NCI-H510A treated with DMSO at 0.1 percent for 48 hours (cell line): ENCODE data around the gene FUT8.

ENCODE experiments used
- DNase-seq: peaks from one replicate; lab custom pipeline; 2025; lab: John Stamatoyannopoulos, UW

The FUT8 gene

DNA sequence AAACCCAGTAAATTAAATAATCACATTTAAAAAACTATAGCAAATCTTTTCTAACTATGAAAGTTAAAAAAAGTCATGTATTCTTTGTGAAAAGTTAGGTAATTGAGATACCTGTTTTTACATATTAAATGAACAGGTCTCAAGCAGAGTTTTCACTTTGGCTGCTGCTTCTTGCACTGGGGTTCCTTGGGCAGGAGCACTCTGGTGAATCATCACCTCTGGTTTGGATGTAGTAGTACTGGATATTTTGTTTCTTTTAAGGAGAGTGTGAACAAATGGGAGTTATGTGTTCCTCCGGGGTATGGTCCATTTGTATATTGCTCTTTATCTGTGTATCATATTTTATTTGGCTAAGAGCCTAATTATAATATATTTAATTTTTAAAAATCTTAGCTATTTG lies 82.7 kb downstream of the FUT8 start:
- DNase-seq = no peak

GRCh38 chr14:65496178-65496993 lies 83.9 kb downstream of the FUT8 start:
- no peak for DNase-seq

GRCh38 chr14:65499138-65499537 lies 86.6 kb downstream of the FUT8 start:
- no peak for DNase-seq

GRCh38 chr14:65500075-65500474 lies 87.5 kb downstream of the FUT8 start:
- DNase-seq = no peak

DNA sequence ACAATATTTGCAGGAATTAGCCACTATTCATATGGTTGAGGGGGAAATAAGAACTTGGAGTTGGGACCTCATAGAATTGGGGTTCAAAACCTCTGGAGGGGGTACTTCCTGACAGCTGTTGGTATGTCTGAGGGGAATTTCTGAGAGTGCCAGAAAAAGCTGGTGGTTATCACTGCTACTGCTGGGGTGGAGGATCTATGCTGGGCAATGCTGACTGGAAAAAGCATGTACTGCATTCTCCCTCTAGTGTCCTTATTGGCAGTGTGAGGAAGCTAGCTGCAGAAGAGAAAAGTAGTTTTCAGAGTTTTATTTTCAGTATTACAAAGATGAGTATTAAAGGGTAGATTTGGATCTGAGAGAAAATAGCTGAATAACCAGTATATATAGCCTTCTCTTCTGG lies 88.8 kb downstream of the FUT8 start:
- DNase-seq = no peak

DNA sequence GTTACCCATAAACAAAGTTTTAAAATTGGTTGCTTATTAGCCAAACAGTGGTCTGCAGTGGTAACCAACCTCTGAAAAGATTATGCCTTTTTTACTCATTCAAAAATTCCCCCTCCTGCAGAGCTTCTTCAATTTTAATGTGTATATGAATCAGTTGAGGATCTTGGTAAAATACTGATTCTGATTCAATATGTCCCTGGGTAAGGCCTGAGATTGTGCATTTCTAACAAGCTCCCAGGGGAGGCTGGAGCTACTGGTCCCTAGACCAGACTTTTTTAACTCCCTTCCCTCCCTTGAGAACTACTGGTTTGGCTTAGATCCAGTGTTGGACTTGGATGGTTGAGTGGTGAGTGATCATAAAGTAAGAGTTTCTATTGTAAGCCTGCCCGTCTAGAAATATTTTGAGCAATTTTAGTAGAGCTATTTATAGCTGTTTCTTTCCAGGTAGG lies 90.2 kb downstream of the FUT8 start:
- DNase-seq = peak; percentile 35

GRCh38 chr14:65503771-65504170 lies 91.2 kb downstream of the FUT8 start:
- no peak for DNase-seq

- DNase-seq = peak; percentile 46
Measured at GRCh38 chr14:65506801-65507200, 94.3 kb downstream of the FUT8 start.

- no peak for DNase-seq
Measured at GRCh38 chr14:65509842-65510241, 97.3 kb downstream of the FUT8 start.

GRCh38 chr14:65513671-65514070 lies 101.1 kb downstream of the FUT8 start:
- DNase-seq = no peak

DNA sequence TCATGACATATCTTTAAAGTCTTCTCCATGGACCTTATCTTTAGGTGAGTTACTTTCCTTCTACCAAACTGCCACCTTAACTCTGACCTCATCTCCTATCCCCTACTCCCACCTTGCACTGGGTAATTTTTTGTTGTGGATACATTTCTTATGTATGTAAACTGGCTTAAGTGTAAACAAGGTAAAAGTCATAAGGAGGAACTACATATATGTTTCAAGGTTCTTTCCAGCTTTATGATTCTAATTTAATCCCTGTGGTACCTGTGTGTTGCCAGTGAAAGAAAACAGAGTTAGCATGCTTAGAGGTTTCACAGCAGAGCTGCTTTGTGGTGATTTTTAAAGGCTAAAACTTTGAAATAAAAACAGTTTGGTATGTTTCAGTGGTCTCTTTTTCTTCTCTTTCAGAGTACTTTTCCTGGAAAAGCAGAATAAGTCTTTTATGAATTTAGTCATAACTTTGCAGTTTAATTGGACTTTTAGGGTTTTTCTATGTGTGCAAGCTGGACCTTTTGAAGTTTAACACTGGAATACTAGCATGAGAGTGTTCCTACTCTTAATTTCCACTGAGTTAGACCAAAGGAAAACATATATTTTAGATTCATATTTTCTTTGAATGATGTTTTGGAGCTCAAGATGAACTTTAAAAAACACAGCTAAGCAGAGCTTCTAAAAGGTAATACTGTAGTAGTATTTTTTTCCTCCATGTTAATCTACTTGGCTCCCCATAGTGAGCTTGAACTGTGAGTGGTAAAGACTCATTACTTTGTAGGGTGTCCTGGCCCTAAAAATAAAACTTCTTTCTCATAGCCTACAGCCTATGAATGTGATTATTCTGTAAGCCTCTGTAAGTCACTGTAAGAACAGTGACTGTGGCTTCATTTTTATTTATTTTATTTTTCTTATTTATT lies 105.4 kb downstream of the FUT8 start:
- DNase-seq = no peak

GRCh38 chr14:65528069-65528468 lies 115.5 kb downstream of the FUT8 start:
- no peak for DNase-seq

- DNase-seq = no peak
Measured at GRCh38 chr14:65531148-65531547, 118.6 kb downstream of the FUT8 start.

DNA sequence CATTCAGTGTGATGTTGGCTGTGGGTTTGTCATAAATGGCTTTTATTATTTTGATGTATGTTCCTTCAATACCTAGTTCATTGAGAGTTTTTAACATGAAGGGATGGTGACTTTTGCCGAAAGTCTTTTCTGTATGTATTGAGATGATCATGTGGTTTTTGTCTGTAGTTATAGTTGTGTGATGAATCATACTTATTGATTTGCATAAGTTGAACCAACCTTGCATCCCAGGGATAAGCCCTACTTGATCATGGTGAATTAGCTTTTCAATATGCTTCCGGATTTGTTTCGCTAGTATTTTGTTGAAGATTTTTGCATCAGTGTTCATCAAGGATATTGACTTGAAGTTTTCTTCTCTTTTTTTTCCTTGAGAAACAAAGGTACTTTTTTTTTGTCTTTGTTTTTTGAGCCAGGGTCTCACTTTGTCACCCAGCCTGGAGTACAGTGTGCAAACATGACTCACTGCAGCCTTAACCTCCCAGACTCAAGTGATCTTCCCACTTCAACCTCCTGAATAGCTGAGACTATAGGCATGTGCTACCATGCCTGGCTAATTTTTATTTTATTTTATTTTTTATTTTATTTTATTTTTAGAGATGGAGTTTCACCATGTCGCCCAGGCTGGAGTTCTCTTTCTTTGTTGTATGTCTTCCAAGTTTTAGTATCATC lies 121.3 kb downstream of the FUT8 start:
- DNase-seq = no peak

GRCh38 chr14:65536781-65537423 lies 124.4 kb downstream of the FUT8 start:
- no peak for DNase-seq

DNA sequence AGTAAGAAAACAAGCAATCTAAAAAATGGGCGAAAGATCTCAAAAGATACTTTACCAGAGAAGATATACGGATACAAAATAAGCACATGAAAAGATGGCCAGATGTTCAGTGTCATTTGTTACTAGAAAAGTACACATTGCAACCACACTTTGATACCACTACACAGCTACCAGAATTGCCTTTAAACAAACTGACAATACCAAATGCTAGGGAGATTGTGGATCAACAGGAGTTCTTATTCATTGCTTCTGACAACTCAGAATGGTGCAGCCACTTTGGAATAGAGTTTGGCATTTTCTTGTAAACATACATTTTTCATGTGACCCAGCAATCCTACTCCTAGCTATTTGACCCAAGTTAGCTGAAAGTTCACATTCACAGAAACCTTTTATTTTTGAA lies 136.3 kb downstream of the FUT8 start:
- DNase-seq = no peak

- no peak for DNase-seq
Measured at GRCh38 chr14:65549429-65549828, 136.9 kb downstream of the FUT8 start.

DNA sequence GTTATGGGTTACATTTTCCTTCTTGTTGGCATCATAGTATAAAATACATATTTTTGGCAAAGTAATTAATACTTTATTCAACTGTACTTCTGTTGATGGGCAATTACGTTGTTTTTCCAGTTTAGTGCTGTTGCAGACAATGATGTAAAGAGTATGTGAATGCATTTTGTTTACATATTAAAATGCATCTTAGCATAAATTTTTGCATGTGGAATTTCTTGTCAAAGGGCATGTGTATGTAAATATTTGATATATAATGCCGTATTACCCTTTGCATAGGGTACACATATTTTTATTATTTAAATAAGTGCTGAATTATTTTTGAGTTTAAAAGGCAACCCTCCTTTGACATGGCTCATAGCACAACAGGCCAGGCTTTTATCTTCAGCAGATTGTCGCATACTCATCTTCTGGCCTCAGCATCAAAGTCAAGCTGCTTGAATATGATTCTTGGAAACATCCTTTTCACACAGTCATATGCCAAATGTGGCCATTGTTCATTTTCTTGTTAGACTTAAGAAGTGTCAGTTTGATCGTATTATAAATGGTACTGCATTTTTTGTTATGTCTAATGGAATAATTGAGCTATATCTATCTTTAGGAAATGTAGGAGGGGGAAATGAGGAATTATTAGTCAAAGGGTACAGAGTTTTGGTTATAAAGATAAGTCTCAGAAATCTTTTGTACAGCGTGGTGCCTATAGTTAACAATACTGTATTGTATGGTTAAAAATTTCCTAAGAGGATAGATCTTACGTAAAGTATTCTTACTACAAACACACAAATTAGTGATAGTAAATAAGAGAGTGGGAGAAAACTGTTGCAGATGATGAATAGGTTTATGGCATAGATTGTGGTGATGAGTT lies 138.5 kb downstream of the FUT8 start:
- DNase-seq = no peak

GRCh38 chr14:65552724-65553123 lies 140.2 kb downstream of the FUT8 start:
- DNase-seq = no peak

DNA sequence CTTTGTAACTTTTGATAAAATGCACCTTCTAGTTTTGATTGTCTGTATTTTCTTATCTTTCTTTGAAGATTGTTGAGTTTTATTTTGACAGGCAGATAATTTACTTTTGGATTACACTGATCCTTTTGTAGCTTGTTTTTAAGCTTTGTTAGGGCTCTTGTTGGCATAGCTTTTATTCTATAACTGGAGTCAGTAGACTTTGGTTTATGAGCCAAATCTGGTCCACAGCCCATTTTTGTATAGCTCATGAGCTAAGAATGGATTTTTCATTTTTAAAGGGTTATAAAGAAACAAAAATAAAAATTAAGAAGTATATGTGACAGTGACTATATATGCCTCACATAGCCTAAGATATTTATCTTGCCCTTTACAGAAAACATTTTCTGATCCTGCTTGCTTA lies 142.3 kb downstream of the FUT8 start:
- no peak for DNase-seq

DNA sequence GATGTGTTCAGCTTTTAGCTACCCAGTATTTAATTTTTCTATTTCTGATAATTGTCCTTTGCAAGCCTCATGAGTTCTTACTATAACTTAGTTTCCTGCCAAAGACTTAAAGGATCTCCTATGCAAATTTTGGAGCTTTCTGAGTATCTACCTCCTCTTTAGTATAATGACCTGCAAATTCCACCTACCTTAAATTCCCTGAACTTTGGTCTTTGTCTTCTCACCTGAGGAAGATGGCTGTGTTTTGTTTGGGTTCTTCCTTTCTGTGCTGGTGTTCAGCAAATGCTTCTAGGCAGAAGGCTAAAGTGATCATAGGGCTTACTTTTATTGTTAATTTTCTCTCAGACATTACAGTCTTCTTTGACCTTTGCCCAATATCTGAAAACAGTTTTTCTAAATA lies 142.8 kb downstream of the FUT8 start:
- DNase-seq = no peak
